B cell (primary cell): ENCODE measurements around the gene IL36G. TPM values are rescaled to one million over a fixed set of nuclear protein-coding genes. Genes with fewer than 3 reads are reported as not detected.
A peak's percentile ranks its signal among the peaks of the same experiment; 100 is the strongest.

Experiments
- ATAC-seq: fragments of 200-7000 bp; cut with Tn5 transposase; one replicate; pipeline ENCODE4 v1.10.0; 2021; ENCODE audit warnings: low read depth, mild to moderate bottlenecking, moderate number of reproducible peaks, moderate library complexity
- CTCF ChIA-PET: fragments of 350-600 bp; sonication (Branson Sonifier 250); formaldehyde crosslinking; loops from one replicate; lab custom pipeline; 2021; ENCODE audit warnings: antibody characterized with exemption, inconsistent platforms; lab: Charles Lee
- POLR2A ChIA-PET: fragments of 350-600 bp; sonication (Branson Sonifier 250); formaldehyde crosslinking; loops from one replicate; lab custom pipeline; 2021; ENCODE audit warnings: antibody characterized with exemption; lab: Charles Lee
- DNase-seq: peaks from one replicate; pipeline ENCODE4 v3.0.0; 2013
- H2AFZ ChIP-seq: 2 replicates; pipeline ENCODE4 v1.6.1; 2012; ENCODE audit warnings: mild to moderate bottlenecking, low read depth, low read length; ENCODE audit not compliant: insufficient read depth, poor library complexity, severe bottlenecking
- H3K27ac ChIP-seq, 2 donors: 1 replicate in 1 of 2; 2 replicates in 1 of 2; pipeline ENCODE4 v1.5.1; 2012 to 2013; ENCODE audit warnings: low read length in 2 of 2, mild to moderate bottlenecking in 2 of 2, moderate library complexity in 1 of 2
- H3K27me3 ChIP-seq, 4 experiments: fragments of 200-600 bp in 1 of 4; sonication (generic) in 1 of 4; replicated peaks in 1 of 4; 1 replicate in 2 of 4; 2 replicates in 2 of 4; pipeline versions ENCODE4 v1.6.1 to v1.7.0; 2013 to 2016; ENCODE audit warnings: low read length in 3 of 4, mild to moderate bottlenecking in 2 of 4, mixed read lengths in 1 of 4, moderate library complexity in 1 of 4; ENCODE audit not compliant: insufficient read depth in 4 of 4, control insufficient read depth in 3 of 4; ENCODE audit errors: control extremely low read depth in 1 of 4
- H3K36me3 ChIP-seq, 2 experiments: replicated peaks in 1 of 2; 1 replicate in 1 of 2; 2 replicates in 1 of 2; pipeline versions ENCODE4 v1.6.1 to v1.7.1; 2013; ENCODE audit warnings: low read length in 1 of 2; ENCODE audit not compliant: insufficient read depth in 2 of 2, control insufficient read depth in 1 of 2; ENCODE audit errors: control extremely low read depth in 1 of 2, extremely low read depth in 1 of 2
- H3K4me1 ChIP-seq, 2 donors: fragments of 200-600 bp in 1 of 2; sonication (generic) in 1 of 2; 1 replicate in 1 of 2; 2 replicates in 1 of 2; pipeline versions ENCODE4 v1.5.1 to v1.6.1; 2013 to 2017; ENCODE audit warnings: low read length in 2 of 2; ENCODE audit not compliant: control insufficient read depth in 2 of 2, insufficient read depth in 2 of 2
- H3K4me2 ChIP-seq: replicated peaks from 2 replicates; pipeline ENCODE3; 2012; ENCODE audit warnings: mild to moderate bottlenecking, low read depth, low read length; ENCODE audit not compliant: poor library complexity, severe bottlenecking
- H3K4me3 ChIP-seq, 5 experiments: fragments of 200-600 bp in 1 of 5; sonication (generic) in 1 of 5; 1 replicate in 3 of 5; 2 replicates in 2 of 5; pipeline versions ENCODE4 v1.5.1 to v1.7.0; 2011 to 2016; ENCODE audit warnings: low read length in 4 of 5, mild to moderate bottlenecking in 4 of 5, low read depth in 2 of 5, control low read depth in 1 of 5, moderate library complexity in 1 of 5; ENCODE audit not compliant: insufficient read depth in 1 of 5; ENCODE audit errors: control extremely low read depth in 1 of 5, extremely low read depth in 1 of 5
- H3K79me2 ChIP-seq: fragments of 200-600 bp; sonication (generic); one replicate; pipeline ENCODE4 v1.6.0; 2016; ENCODE audit warnings: low read length; ENCODE audit not compliant: control insufficient read depth, insufficient read depth
- H3K9ac ChIP-seq: fragments of 200-600 bp; sonication (generic); 2 replicates; pipeline ENCODE4 v1.6.1; 2017; ENCODE audit warnings: mild to moderate bottlenecking, low read length, moderate library complexity
- H3K9me3 ChIP-seq, 3 donors: one replicate each; pipeline versions ENCODE4 v1.6.1 to v1.7.1; 2013; ENCODE audit warnings: low read length in 2 of 3; ENCODE audit not compliant: control insufficient read depth in 2 of 3, insufficient read depth in 1 of 3; ENCODE audit errors: control extremely low read depth in 1 of 3
- H4K20me1 ChIP-seq: 2 replicates; pipeline ENCODE4 v1.6.0; 2012; ENCODE audit warnings: mild to moderate bottlenecking, low read length; ENCODE audit not compliant: insufficient read depth, control insufficient read depth, poor library complexity, severe bottlenecking
- H3K27ac Mint-ChIP-seq: one replicate; pipeline ENCODE4 v1.8.0; 2021; ENCODE audit warnings: mixed read lengths
- H3K27me3 Mint-ChIP-seq: one replicate; pipeline ENCODE4 v1.8.0; 2021; ENCODE audit warnings: mixed read lengths
- H3K4me1 Mint-ChIP-seq: one replicate; pipeline ENCODE4 v1.8.0; 2021; ENCODE audit warnings: mixed read lengths
- H3K4me3 Mint-ChIP-seq: one replicate; pipeline ENCODE4 v1.8.0; 2021; ENCODE audit warnings: mixed read lengths
- H3K9me3 Mint-ChIP-seq: one replicate; pipeline ENCODE4 v1.8.0; 2022; ENCODE audit warnings: mixed read lengths; ENCODE audit not compliant: insufficient read depth
- EZH2 ChIP-seq: IDR thresholded peaks from 2 replicates; pipeline ENCODE4 v1.6.1; 2012; ENCODE audit warnings: borderline replicate concordance, low read depth, mild to moderate bottlenecking, moderate library complexity, low read length; ENCODE audit not compliant: insufficient read depth, poor library complexity, severe bottlenecking
- WGBS: methylation state at CpG from one replicate; pipeline ENCODE4 v1.1.5; 2013; ENCODE audit warnings: missing lambda C conversion rate; ENCODE audit not compliant: insufficient coverage; 5-methylcytosine and 5-hydroxymethylcytosine counted together
- intact Hi-C: fragments of 100-400 bp; cut with micrococcal nuclease; formaldehyde crosslinking; loops from one replicate; pipeline ENCODE4 v1.10.0; 2022
- polyA plus RNA-seq: library from polyadenylated mRNA; depleted of rRNA; stranded (reverse); fragments of >200 nt; gene quantifications from 2 replicates; pipeline ENCODE4 v1.2.3, GENCODE V29; 2012
- total RNA-seq, 2 donors: library from RNA; stranded (reverse); fragments of 120-200 nt in 1 of 2; gene quantifications; 1 replicate in 1 of 2; 2 replicates in 1 of 2; pipeline versions ENCODE4 v1.2.3 to v1.2.4, GENCODE V29; 2013 to 2022
- TF ChIP-seq, protein P1 (sequence below): fragments of 200-600 bp; IDR thresholded peaks from one replicate; pipeline ENCODE4 v1.8.0; 2022; ENCODE audit warnings: antibody characterized with exemption, mild to moderate bottlenecking

The IL36G gene
- total and polyA plus RNA-seq, 2 donors (not counting 1 experiment from before 2014, with no cell fraction given), result not detected

DNA sequence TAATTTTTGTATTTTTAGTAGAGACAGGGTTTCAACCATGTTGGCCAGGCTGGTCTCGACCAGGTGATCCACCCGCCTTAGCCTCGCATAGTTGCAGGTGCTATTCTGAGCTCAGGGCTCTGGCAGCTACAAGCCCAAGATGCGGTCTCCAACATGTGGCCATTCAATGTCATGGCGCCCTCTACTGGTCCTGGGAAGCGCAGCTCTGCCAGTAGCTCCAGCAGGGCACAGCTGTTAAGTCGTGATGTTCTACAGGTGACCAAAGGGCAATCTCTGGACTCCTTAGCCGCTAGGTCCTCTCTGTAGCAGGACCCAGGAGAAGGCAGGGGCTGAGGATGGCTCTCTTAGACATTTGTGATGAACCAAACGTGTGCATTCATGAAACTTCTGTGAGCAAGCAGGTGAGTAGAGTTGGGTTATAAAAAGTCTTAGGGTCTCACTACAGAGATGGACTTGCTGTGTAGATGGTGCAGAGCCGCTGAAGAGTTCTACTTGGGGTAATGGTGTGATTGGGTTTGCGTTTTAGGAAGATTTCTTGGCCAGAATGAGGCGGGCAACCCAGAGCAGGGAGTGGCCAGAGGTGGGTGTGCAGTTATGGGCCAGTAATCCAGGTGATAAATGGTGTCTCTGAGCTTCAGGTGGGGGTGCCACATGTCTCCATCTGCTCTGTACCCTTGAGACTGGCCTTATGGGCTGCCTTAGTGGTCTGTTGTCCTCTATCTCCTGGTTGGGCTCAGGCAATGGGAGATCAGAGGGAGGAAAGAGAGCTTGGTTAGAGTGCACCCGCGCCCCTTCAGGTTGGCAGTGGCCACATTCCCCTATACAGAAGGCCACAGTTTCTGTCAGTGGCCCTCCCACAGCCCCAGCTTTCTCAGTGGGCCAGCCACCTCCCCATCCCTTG, 35.8 kb upstream of the IL36G start:
- no peaks in the 10 kb centered on the region for H3K4me1 Mint-ChIP-seq
- ATAC-seq (no peak), DNase-seq (peak; percentile 59)
- Histone ChIP-seq H3K79me2 (no peaks in the 10 kb centered on the region), H4K20me1 (no peaks in the 10 kb centered on the region), H3K9ac (no peak overlapping the region), H3K4me1 (no peaks in the 10 kb centered on the region), H3K36me3 (no peaks in the 10 kb centered on the region), H3K27me3 (peaks cover 0 to 5% (median 2%) of the 10 kb centered on the region in 4 experiments), H3K4me3 (no peak overlapping the region), H3K9me3 (peaks cover 0 to 8% (median 7%) of the 10 kb centered on the region in 3 donors), H3K4me2 (no peak overlapping the region), H3K27ac (no peak overlapping the region), H2AFZ (peak overlapping the region; percentile 24)
- no peak overlapping the region for H3K27ac Mint-ChIP-seq
- intact Hi-C loops, result no loop called here
- ChIA-PET POLR2A (no interaction called here), CTCF (interaction anchor here (0.7 to 4.6 kb wide), 15 partner anchors 10 to 313 kb away, joined by 3 to 31 read pairs (median 4); no protein-coding TSS in a partner anchor)
- H3K9me3 Mint-ChIP-seq, result no peaks in the 10 kb centered on the region
- WGBS, result 26% methylated on average over 13 of the region's 14 CpGs
- TF ChIP-seq, protein P1, sequence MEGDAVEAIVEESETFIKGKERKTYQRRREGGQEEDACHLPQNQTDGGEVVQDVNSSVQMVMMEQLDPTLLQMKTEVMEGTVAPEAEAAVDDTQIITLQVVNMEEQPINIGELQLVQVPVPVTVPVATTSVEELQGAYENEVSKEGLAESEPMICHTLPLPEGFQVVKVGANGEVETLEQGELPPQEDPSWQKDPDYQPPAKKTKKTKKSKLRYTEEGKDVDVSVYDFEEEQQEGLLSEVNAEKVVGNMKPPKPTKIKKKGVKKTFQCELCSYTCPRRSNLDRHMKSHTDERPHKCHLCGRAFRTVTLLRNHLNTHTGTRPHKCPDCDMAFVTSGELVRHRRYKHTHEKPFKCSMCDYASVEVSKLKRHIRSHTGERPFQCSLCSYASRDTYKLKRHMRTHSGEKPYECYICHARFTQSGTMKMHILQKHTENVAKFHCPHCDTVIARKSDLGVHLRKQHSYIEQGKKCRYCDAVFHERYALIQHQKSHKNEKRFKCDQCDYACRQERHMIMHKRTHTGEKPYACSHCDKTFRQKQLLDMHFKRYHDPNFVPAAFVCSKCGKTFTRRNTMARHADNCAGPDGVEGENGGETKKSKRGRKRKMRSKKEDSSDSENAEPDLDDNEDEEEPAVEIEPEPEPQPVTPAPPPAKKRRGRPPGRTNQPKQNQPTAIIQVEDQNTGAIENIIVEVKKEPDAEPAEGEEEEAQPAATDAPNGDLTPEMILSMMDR, result peak; percentile 46
- no peak for TF ChIP-seq EZH2
- H3K4me3 Mint-ChIP-seq, result no peak overlapping the region
- H3K27me3 Mint-ChIP-seq, result peaks cover 4% of the 10 kb centered on the region

DNA sequence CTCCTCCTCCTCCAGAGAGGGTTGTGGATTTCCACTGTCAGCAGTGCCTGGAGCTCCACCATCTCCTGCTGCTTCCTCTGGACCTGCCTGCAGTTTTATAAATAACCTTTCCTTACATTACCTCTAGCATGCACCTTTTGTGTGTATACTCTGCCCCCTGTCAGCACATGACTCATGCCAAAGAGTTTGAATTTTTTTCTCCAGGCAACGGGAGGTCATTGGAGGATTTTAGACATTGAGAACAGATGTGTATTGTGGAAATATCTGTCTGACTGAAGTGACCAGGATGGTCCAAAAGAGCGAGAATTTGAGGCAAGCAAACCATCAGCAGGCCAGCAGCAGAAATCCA, 35.2 kb upstream of the IL36G start:
- H3K4me3 Mint-ChIP-seq, result no peak overlapping the region
- no peak for DNase-seq
- intact Hi-C loops, result no loop called here
- no peaks in the 10 kb centered on the region for H3K4me1 ChIP-seq
- no peaks in the 10 kb centered on the region for H3K4me1 Mint-ChIP-seq
- H3K9me3 Mint-ChIP-seq, result no peaks in the 10 kb centered on the region
- H2AFZ ChIP-seq, result no peak overlapping the region
- peaks cover 0 to 9% (median 2%) of the 10 kb centered on the region in 4 experiments for H3K27me3 ChIP-seq
- TF ChIP-seq EZH2, result no peak
- TF ChIP-seq, protein P1, result no peak
- no peak overlapping the region for H3K4me2 ChIP-seq
- H3K9me3 ChIP-seq, result peaks cover 0 to 14% (median 14%) of the 10 kb centered on the region in 3 donors
- ChIA-PET CTCF (interaction anchor here (0.9 to 4.6 kb wide), 6 partner anchors 15 to 195 kb away, joined by 3 to 31 read pairs (median 4); no protein-coding TSS in a partner anchor), POLR2A (no interaction called here)
- H4K20me1 ChIP-seq, result no peaks in the 10 kb centered on the region
- 79% methylated on average over 2 of the region's 2 CpGs for WGBS
- H3K4me3 ChIP-seq, result no peak overlapping the region
- H3K27me3 Mint-ChIP-seq, result peaks cover 4% of the 10 kb centered on the region
- no peak overlapping the region for H3K27ac Mint-ChIP-seq
- no peak for ATAC-seq
- H3K27ac ChIP-seq, result no peak overlapping the region
- H3K79me2 ChIP-seq, result no peaks in the 10 kb centered on the region
- H3K9ac ChIP-seq, result no peak overlapping the region
- no peaks in the 10 kb centered on the region for H3K36me3 ChIP-seq
